ENCODE results near the gene METTL4. TPM values are rescaled to one million over a fixed set of nuclear protein-coding genes. Genes with fewer than 3 reads are reported as not detected.
A peak's percentile ranks its signal among the peaks of the same experiment; 100 is the strongest.

The METTL4 gene
- total RNA-seq, 1 donor from 2014 or later = 9.0 TPM

- H3K4me1 ChIP-seq (ENCODE audit: insufficient read depth, low read length) = peaks cover 19% of the 10 kb centered on the region
- no peak overlapping the region for H3K27ac ChIP-seq (ENCODE audit: low read depth, low read length)
- no peak overlapping the region for H3K4me3 ChIP-seq (ENCODE audit: insufficient read depth, low read depth, low read length)
- H3K4me3 Mint-ChIP-seq (ENCODE audit: unreplicated experiment) = no peak overlapping the region
- peaks cover 24% of the 10 kb centered on the region for H3K4me1 Mint-ChIP-seq (ENCODE audit: low read depth, unreplicated experiment)
- H3K9ac ChIP-seq (ENCODE audit: low read length) = no peak overlapping the region
- H3K27ac Mint-ChIP-seq (ENCODE audit: unreplicated experiment) = no peak overlapping the region
- H3K27me3 Mint-ChIP-seq (ENCODE audit: low read depth, unreplicated experiment) = no peaks in the 10 kb centered on the region
- no peaks in the 10 kb centered on the region for H3K9me3 Mint-ChIP-seq (ENCODE audit: unreplicated experiment)
- H3K4me2 ChIP-seq (ENCODE audit: low read length) = no peak overlapping the region
- DNase-seq (ENCODE audit: low read depth) = no peak
- TF ChIP-seq EZH2 (IDR thresholded peaks at IDR 0.05; ENCODE audit: insufficient read depth, low read length) (no peak), CTCF (IDR thresholded peaks at IDR 0.05; ENCODE audit: insufficient read depth, low read depth, low read length) (no peak)
- no peaks in the 10 kb centered on the region for H3K36me3 ChIP-seq (ENCODE audit: insufficient read depth, low read length)
- no peaks in the 10 kb centered on the region for H4K20me1 ChIP-seq (ENCODE audit: insufficient read depth, low read length)
- H3K27me3 ChIP-seq (ENCODE audit: insufficient read depth, low read length) = no peaks in the 10 kb centered on the region
- no peaks in the 10 kb centered on the region for H3K9me3 ChIP-seq (ENCODE audit: insufficient read depth, low read depth, low read length)
- H2AFZ ChIP-seq (ENCODE audit: low read depth, low read length) = no peak overlapping the region
- FAIRE-seq = no peak
- H3K79me2 ChIP-seq (ENCODE audit: insufficient read depth, low read length) = no peaks in the 10 kb centered on the region
- H3K36me3 Mint-ChIP-seq (ENCODE audit: low read depth, unreplicated experiment) = no peaks in the 10 kb centered on the region
These were observed 59.2 kb downstream of the METTL4 start for GRCh38 chr18:2512059-2512458.

- Histone ChIP-seq H3K9me3 (ENCODE audit: insufficient read depth, low read depth, low read length) (no peaks in the 10 kb centered on the region), H3K4me1 (ENCODE audit: insufficient read depth, low read length) (peaks cover 15% of the 10 kb centered on the region), H3K9ac (ENCODE audit: low read length) (no peak overlapping the region), H3K36me3 (ENCODE audit: insufficient read depth, low read length) (no peaks in the 10 kb centered on the region), H3K4me3 (ENCODE audit: insufficient read depth, low read depth, low read length) (no peak overlapping the region), H3K27ac (ENCODE audit: low read depth, low read length) (no peak overlapping the region), H3K79me2 (ENCODE audit: insufficient read depth, low read length) (no peaks in the 10 kb centered on the region), H3K4me2 (ENCODE audit: low read length) (no peak overlapping the region), H4K20me1 (ENCODE audit: insufficient read depth, low read length) (no peaks in the 10 kb centered on the region), H2AFZ (ENCODE audit: low read depth, low read length) (no peak overlapping the region), H3K27me3 (ENCODE audit: insufficient read depth, low read length) (no peaks in the 10 kb centered on the region)
- no peak for FAIRE-seq
- Mint-ChIP-seq H3K4me3 (ENCODE audit: unreplicated experiment) (no peak overlapping the region), H3K4me1 (ENCODE audit: low read depth, unreplicated experiment) (peaks cover 20% of the 10 kb centered on the region), H3K9me3 (ENCODE audit: unreplicated experiment) (no peaks in the 10 kb centered on the region), H3K36me3 (ENCODE audit: low read depth, unreplicated experiment) (no peaks in the 10 kb centered on the region), H3K27ac (ENCODE audit: unreplicated experiment) (no peak overlapping the region), H3K27me3 (ENCODE audit: low read depth, unreplicated experiment) (no peaks in the 10 kb centered on the region)
- TF ChIP-seq CTCF (IDR thresholded peaks at IDR 0.05; ENCODE audit: insufficient read depth, low read depth, low read length) (no peak), EZH2 (IDR thresholded peaks at IDR 0.05; ENCODE audit: insufficient read depth, low read length) (no peak)
- DNase-seq (ENCODE audit: low read depth) = no peak
These were observed 59.9 kb downstream of the METTL4 start for GRCh38 chr18:2511451-2511850.

GRCh38 chr18:2510416-2510815, 60.9 kb downstream of the METTL4 start:
- H3K36me3 ChIP-seq (ENCODE audit: insufficient read depth, low read length) = no peaks in the 10 kb centered on the region
- no peaks in the 10 kb centered on the region for H4K20me1 ChIP-seq (ENCODE audit: insufficient read depth, low read length)
- H3K9me3 ChIP-seq (ENCODE audit: insufficient read depth, low read depth, low read length) = no peaks in the 10 kb centered on the region
- H3K27ac ChIP-seq (ENCODE audit: low read depth, low read length) = no peak overlapping the region
- Mint-ChIP-seq H3K36me3 (ENCODE audit: low read depth, unreplicated experiment) (no peaks in the 10 kb centered on the region), H3K27ac (ENCODE audit: unreplicated experiment) (no peak overlapping the region), H3K4me1 (ENCODE audit: low read depth, unreplicated experiment) (peaks cover 10% of the 10 kb centered on the region), H3K4me3 (ENCODE audit: unreplicated experiment) (no peak overlapping the region), H3K9me3 (ENCODE audit: unreplicated experiment) (no peaks in the 10 kb centered on the region), H3K27me3 (ENCODE audit: low read depth, unreplicated experiment) (no peaks in the 10 kb centered on the region)
- peaks cover 5% of the 10 kb centered on the region for H3K4me1 ChIP-seq (ENCODE audit: insufficient read depth, low read length)
- no peaks in the 10 kb centered on the region for H3K27me3 ChIP-seq (ENCODE audit: insufficient read depth, low read length)
- FAIRE-seq (no peak), DNase-seq (ENCODE audit: low read depth) (peak; percentile 62)
- H3K9ac ChIP-seq (ENCODE audit: low read length) = no peak overlapping the region
- TF ChIP-seq CTCF (IDR thresholded peaks at IDR 0.05; ENCODE audit: insufficient read depth, low read depth, low read length) (no peak), EZH2 (IDR thresholded peaks at IDR 0.05; ENCODE audit: insufficient read depth, low read length) (no peak)
- H2AFZ ChIP-seq (ENCODE audit: low read depth, low read length) = no peak overlapping the region
- H3K79me2 ChIP-seq (ENCODE audit: insufficient read depth, low read length) = no peaks in the 10 kb centered on the region
- no peak overlapping the region for H3K4me3 ChIP-seq (ENCODE audit: insufficient read depth, low read depth, low read length)
- H3K4me2 ChIP-seq (ENCODE audit: low read length) = no peak overlapping the region

Data from astrocyte (in vitro differentiated cells and primary cell).